Mammary epithelial cell (primary cell): ENCODE data around the gene DACH1.

Experiments used
- EZH2 ChIP-seq: IDR thresholded peaks from 2 replicates; pipeline ENCODE4 v1.6.1; 2012; ENCODE audit warnings: low read length, inconsistent platforms, borderline replicate concordance
- TF ChIP-seq, protein P1 (sequence below), 2 donors: IDR thresholded peaks in 1 of 2; conservative IDR thresholded peaks in 1 of 2; 2 replicates each; pipeline ENCODE4 v1.5.1; 2011 to 2012; ENCODE audit warnings: inconsistent platforms in 2 of 2, low read length in 2 of 2, mild to moderate bottlenecking in 2 of 2, control low read depth in 1 of 2, low read depth in 1 of 2; ENCODE audit not compliant: insufficient read depth in 1 of 2; ENCODE audit errors: extremely low read depth in 1 of 2

DNA sequence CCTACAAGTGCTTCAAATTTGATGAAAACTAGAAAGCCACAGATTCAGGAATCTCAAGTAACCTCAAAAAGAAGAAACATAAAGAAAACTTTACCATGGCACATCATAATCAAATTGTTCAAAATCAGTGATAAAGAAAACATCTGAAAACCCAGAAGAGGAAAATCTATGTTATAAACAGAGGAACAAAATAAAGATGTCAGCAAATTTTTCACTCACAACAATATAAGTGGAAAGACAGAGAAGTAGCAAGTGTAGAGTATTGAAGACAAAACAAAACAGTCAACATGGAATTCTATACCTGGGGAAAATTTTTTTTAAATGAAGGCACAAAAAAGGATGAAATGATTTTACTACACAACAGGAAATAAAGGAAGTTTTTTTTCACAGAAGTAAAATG, 470.9 kb downstream of the DACH1 start:
- TF ChIP-seq, protein P1, sequence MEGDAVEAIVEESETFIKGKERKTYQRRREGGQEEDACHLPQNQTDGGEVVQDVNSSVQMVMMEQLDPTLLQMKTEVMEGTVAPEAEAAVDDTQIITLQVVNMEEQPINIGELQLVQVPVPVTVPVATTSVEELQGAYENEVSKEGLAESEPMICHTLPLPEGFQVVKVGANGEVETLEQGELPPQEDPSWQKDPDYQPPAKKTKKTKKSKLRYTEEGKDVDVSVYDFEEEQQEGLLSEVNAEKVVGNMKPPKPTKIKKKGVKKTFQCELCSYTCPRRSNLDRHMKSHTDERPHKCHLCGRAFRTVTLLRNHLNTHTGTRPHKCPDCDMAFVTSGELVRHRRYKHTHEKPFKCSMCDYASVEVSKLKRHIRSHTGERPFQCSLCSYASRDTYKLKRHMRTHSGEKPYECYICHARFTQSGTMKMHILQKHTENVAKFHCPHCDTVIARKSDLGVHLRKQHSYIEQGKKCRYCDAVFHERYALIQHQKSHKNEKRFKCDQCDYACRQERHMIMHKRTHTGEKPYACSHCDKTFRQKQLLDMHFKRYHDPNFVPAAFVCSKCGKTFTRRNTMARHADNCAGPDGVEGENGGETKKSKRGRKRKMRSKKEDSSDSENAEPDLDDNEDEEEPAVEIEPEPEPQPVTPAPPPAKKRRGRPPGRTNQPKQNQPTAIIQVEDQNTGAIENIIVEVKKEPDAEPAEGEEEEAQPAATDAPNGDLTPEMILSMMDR (conservative IDR thresholded peaks at IDR 0.05 in 1 of 2, IDR thresholded peaks at IDR 0.05 in 1 of 2; ENCODE audit: extremely low read depth in 1 of 2, insufficient read depth in 1 of 2, low read depth in 1 of 2, low read length in 2 of 2) = no peak
- TF ChIP-seq EZH2 = no peak
